HG03442 (cell line): ENCODE measurements around the gene PDZD2.
"Not testable (repeated sequence)": the region's sequence is repeated elsewhere in the genome, so short reads cannot be mapped to it uniquely, and the experiment has no call there.

Experiments
- ATAC-seq: cut with Tn5 transposase; IDR thresholded peaks from one replicate; pipeline ENCODE4 v1.9.1; 2021; ENCODE audit warnings: mild to moderate bottlenecking, moderate library complexity; ENCODE audit not compliant: unreplicated experiment

Gene PDZD2

DNA sequence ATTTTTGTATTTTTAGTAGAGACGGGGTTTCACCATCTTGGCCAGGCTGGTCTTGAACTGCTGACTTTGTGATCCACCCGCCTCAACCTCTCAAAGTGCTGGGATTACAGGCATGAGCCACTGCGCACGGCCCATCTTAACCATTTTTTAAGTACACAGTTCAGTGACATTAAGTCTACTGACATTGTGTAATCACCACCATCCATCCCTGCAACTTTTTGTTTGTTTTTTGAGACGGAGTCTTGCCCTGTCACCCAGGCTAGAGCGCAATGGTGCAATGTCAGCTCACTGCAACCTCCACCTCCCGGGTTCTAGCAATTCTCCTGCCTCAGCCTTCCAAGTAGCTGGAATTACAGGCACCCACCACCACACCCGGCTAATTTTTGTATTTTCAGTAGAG lies 480.0 kb downstream of the PDZD2 start:
- not testable (repeated sequence) for ATAC-seq

DNA sequence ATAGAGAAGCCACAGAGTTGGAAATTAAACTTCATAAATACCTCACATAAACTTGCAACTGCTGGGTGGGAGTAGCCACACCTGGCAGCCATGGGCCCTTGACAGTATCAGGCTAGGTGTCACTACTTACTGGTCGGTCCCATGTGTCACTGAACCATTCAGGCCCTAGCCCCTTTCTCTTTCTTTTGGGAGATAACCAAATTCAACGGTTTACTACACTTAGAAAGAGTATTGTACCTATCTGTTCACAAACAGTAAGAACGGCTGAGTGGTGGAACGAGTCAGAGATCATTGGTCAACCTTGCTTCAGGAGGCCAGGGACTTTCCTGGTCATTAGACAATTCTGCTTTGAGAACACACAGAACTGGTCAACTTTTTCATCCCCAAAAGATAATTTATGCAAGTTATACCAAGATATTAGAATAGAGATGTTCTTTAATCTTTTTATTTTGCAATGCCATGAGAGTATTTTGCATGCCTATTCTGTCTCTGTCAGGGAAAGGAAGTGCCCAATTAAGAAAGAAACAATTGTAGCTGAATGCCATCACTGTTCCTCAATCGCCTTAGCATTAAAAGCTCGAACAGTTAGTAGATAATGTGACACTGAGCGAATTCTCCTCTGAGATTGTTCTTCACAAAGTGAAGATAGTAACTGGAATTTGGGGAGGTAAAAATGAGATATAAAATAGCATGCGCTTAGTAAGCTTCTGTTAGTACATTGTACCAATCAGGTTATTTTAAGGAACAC lies 484.3 kb downstream of the PDZD2 start:
- ATAC-seq: peak; percentile 76

DNA sequence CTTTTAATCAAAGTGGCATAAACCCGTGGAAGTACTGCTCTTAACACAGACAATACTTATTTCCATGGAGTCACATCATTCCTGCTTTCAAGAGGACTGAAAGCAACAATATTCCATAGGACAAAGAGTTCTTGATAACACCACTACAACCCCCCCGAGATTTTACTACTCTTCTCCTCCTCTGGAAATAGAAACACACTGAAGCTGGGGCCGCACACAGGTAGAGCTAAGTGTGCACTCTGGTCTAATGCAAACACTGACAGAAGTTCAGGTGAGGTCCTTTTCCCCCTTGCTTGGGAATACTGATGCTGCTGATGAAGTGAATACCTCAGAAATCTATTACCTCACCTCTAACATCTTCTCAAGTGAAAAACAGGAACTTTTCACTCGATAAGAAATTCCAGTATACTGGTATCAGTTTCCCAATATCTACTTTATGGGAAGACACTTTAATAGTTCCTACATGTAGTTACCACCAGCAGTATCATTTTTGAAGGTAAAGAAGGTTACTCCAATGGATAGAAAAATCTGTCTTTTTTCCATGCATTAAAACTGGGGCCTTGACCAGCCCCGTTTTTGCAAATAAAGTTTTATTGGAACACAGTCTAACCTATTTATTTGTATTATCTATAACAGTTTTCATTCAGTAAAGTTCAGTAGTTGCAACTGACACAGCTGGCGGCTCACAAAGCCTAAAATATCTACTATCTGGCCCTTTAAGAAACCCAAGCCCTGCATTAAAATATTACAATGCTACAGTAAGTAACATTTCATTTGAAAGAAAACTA lies 485.2 kb downstream of the PDZD2 start:
- no peak for ATAC-seq

DNA sequence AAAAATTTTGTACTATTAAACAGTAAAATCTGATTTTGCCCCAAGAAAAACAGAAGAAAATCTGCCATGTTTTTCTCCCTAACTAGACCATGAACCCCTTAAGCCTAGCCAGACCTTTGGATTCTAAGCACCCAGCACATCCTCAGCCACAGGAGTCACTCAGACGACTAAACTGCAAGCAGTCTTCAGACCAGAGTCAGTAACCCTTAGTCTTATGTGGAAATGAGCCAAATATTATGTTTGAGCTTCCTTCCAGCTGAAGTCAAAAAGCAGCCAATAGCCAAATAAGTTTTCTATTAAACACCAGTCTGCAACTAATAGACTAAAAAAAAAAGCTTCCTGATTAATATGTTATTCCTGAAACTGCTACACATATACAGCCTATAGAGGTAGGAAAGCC lies 487.8 kb downstream of the PDZD2 start:
- ATAC-seq: no peak

DNA sequence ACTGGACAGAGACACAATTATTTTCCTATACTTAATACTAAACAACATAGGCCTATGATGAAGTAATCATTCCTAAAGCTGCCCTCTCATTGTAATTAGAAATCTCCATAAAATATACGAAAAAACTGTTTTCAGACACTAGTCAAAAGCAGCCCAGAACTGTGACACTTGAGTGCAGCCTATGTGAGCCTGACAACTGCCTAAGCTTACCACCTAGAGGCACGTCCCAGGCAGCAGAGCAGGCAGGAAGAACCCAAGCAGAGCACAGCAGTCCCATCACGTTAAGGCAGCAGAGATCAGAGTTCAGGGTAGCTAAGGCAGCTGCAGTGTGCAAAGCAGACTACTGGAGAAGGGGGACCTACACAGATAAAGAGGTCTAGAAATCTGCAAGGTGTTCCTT lies 488.8 kb downstream of the PDZD2 start:
- ATAC-seq: no peak

DNA sequence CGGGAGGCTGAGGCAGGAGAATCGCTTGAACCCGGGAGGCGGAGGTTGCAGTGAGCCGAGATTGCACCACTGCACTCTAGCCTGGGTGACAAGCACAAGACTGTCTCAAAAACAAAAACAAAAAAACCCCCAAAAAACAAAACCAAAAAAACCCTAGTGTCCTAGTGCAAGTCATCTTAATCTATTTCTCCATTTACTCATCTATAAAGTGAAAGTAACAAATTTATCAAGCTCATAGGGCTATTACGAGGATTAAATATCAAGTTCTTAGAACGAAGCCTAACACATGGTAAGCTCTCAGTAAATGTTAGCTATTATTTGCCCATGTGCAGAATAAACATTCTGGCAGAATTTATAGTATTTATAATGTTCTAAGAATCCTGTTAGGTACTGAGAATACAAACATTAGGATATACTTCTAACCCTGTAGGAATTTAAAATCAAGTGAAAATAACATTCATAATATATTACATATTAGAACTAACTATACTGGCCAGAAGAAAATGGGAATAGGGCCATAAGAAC lies 490.2 kb downstream of the PDZD2 start:
- ATAC-seq: no peak

DNA sequence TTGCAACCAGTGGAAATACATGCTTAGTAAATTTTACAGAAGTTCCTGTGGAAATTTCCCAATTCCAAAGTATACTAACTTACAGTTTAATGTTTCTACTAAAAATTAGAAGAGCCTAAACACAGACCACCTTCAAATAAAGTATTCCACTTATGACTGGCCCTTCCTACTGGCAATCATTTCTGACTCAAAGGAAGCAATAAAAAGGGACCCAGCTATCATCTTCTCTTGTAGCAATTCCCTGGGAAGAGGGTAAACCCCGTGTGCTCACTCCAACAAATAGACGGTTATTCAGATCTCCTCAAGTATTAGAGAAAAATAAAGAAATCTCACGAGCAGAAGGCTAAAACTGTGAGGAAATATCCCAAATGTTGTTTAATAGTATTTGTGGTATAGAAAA lies 491.9 kb downstream of the PDZD2 start:
- ATAC-seq: no peak

DNA sequence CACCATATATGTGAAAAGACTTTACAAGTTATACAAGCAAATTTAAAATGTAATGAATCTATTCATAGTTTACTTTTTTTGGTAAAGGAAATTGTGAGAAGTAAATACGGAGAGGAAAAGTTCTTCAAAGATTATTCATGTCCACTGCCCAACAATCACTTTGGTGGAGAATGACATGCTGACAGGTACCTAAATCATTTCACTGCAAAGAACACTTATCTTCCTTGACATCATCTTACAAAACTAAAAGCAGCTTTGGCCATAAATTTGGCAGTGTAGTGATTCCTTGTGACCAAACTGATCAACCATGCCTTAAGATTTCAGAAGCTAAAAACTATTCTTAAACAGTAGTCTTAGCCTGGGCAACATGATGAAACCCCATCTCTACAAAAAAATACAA lies 492.7 kb downstream of the PDZD2 start:
- ATAC-seq: no peak

DNA sequence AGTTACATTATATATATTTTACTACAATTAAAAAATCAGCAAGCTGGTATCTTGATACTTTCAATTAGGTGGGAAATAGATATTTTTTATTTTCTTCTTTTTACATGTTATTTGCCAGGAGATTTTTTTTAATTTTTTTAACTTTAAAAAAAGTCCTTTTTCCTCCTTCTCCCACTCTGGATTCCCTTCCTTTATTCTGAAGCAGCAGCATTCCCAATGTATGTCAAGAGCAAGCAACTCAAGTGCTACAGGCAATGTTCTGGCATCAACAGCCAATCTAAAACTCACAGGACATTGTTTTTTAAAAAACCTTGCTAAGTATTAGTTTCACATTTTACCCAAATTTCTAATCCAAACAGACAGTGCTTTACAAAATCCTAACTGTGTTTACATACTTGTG lies 493.8 kb downstream of the PDZD2 start:
- ATAC-seq: no peak

DNA sequence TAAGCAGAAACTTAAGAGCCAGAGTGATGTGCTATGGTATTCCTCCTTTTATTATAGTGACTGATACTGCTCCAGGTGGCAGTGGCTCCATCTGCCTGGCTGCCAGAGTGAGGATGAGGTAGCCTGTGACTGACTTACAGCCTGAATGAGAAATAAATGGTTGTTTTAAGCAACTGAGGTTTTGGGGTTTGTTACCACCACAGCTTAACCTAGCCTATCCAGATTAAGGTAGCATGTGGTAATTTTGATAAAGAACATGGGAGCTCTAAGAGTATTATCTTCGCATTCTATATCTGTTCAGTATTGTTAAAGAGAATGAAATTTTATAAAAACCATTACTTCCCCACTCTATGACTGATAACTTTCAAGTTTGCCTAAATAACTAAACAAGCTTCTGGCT lies 496.2 kb downstream of the PDZD2 start:
- ATAC-seq: no peak

DNA sequence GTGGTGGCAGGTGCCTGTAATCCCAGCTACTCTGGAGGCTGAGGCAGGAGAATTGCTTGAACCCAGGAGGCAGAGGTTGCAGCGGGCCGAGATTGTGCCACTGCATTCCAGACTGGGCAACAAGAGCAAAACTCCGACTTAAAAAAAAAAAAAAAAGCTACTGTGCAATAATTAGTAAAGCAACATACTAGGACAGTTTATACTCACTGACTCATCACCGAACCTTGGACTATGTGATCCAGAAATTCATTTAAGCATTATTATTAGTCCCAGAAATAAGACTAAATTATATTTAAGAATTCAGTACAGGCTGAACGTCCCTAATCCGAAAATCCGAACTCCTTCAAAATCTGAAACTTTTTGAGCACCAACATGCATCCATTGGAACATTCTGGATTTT lies 497.4 kb downstream of the PDZD2 start:
- no peak for ATAC-seq

DNA sequence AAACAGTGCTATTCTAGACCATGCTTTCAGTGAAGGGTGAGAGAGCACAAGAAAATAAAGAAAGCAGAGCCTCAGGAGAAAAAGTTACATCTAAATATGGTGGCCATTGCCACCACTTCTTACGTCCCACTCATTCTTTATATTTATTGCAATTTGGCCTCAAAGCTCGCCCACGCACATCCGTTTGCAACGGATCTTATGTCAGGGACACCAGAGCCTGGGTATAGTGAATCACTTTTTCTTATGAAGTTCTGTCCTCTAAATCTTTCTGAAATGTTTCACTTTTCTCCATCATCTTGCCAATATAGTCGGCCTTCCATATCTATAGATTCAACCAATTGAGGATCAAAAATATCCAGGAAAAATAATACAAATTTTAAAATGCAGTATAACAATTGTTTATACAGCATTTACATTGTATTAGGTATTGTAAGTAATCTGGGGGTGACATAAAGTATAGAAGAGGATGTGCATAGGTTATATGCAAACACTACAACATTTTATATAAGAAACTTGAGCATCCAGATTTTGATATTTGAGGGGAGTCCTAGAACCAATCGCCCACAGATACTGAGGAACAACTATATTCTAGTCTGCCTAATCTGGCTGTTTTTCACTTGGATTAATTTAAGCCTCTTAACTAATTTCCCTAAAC lies 500.0 kb downstream of the PDZD2 start:
- ATAC-seq: no peak

DNA sequence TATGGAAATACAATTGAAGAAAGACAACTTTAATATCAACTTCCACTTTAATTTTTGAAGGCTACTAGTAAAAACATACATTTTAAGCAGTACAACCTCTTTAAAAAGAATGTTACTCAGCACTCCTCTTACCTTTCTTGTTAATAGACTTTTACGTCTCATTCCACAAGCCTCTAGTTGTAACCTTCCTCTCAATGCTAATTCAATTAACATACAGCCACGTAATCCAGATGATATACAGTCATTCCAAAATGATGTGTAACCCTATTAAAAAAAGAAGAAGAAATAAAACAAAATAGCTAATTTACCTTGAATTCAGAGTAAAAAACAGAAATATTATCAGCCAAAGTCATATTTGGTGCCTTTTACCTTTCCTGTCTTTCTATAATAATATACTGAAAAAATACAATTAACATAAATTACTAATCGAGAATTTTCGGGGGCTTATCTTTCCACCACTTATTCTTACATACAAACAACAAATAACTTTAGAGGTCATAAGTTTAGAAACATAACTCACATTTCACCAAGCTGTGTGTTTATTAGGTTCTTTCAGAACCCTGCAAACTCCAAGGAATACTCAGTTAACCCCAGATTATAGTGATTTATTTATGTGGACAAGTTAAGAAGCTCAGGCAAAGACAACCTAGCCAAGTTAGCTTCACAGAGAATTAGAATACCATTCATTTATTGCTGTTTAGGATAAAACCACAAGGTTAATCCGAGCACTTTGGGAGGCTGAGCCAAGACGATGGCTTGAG lies 504.9 kb downstream of the PDZD2 start:
- no peak for ATAC-seq

DNA sequence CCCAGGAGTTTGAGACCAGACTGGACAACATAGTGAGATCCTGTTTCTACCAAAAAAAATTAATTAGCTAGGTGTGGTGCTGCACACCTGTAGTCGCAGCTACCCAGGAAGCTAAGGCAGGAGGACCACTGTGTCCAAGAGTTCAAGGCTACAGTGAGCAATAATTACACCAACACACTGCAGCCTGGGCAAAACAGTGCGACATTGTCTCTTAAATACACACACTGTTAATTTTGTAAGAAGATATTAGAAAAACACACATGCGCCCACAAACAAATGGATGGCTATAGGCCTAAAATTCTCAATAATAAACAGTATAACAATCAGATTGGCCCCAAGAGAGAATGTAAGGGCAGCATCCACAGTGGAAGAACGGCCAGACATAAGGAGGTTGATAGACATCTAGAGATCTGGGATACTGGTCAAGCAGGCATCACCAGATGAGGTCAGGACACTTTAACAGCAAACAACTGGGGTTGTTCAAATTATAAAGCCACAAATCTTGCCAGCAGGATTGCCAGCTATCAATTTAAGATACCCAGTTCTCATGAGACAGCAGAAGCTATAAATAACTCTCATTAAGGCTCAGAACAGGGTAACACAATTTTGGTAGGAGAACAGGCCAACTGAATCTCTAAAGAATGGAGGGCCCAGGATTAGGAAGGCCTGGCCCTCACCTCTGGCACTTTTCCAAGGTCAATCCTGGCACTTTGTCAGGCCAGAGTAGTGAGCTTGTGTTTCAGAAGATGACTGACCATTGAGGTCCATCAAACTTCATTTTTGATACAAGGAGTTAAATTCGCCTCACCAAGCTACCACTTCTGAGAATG lies 505.7 kb downstream of the PDZD2 start:
- ATAC-seq: no peak

DNA sequence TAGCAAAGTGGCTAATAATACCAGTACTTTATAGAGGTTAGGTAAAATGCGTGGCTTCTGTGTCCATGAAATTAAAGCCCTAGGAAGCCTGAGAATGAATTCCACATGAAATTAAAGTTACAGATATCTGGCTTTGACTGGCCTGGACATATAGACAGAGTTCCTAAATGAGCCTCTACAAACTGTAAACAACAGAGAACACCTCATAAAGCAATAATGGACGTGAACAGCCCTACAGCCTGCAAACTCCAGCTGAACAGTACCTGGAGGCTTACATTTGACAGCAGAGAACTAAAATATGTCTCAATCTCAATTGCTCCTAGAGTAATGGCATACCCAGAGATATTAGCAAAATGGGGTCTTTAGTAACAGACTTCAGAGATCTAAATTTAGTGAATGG lies 506.4 kb downstream of the PDZD2 start:
- ATAC-seq: no peak

DNA sequence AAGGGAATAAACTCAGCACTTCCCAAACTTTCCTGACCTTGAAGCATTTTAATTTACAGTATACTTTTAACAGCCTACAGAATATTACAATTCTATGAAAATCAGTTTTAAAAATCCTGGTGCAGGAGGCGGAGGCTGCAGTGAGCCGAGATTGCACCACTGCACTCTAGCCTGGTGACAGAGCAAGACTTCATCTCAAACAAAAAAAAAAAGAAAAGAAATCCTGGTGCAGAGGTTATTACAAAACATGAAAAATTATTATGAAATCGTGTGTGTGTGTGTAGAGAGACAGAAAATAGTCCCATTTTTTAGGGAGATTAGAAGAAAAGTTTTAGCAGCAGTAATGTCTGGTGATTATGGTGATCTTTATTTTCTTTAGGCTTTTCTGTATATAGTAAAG lies 508.3 kb downstream of the PDZD2 start:
- no peak for ATAC-seq

DNA sequence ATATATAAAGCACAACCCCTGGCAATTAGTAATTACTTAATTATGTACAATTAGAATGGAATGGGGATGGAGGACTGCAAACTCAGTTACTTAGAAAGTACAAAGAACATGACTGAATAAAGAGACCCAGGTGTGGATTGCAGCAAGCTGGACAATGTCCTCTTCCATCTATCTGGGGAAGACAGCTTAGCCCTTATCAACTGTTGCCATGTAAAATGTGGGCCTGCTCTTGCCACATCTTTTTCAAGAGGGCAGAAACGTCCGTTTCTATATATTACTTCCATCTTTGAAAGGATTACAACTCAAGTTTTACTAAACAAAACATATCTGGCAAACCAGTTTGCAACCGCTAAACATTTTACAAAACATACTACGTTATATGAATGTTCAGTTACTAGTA lies 509.0 kb downstream of the PDZD2 start:
- ATAC-seq: no peak

DNA sequence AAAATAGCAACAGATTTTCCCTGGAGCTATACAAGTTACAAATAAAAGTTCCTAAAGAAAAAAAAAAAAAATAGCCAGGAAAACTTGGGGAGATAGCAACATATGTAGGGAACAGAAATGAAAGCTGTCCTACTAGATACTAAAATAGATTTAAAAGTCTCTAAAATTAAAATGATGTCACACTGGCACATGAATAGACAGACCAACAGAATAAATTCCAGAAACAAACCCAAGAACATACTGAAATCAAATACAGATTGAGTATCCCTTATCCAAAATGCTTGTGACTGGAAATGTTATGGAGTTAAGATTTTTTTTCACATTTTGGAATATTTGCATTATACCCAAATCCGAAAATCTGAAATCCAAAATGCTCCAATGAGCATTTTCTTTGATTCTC lies 511.4 kb downstream of the PDZD2 start:
- no peak for ATAC-seq

DNA sequence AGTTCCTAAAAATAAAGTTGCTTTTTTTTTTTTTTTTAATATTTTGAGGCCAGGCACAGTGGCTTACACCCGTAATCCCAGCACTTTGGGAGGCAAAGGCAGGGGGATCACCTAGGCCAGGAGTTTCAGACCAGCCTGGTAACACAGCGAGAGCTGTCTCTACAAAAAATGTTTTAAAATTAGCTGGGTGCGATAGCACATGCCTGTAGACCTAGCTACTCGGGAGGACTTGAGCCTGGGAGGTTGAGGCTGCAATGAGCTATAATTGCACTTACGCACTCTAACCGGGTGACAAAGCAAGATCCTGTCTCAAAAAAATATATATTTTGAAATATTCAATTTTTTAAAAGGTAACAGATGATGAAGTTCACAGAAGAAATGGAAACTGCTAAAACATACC lies 512.3 kb downstream of the PDZD2 start:
- ATAC-seq: no peak

DNA sequence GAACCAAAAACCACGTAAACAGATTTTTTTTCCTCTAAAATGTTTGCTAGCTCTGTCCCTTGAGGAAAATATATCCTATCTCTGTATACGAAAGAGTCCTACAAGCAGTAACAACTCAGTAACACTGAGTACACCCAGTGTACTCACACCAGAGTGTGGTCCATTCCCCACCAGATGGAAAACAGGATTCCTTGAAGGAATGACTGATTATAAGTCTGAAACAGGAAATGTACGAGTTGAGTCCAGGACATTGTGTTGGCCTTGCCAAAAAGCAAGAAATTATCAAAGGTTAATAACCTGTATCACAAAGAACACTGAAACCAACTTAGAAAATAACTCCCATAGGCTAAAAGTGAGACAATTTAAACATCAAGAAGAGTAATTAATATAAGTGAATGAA lies 514.8 kb downstream of the PDZD2 start:
- ATAC-seq: no peak
